OCI-LY7 (cell line): ENCODE data around the gene KRTAP5-4. TPM values are rescaled to one million over a fixed set of nuclear protein-coding genes. Genes with fewer than 3 reads are reported as not detected.
"Not testable (repeated sequence)": the region's sequence is repeated elsewhere in the genome, so short reads cannot be mapped to it uniquely, and the experiment has no call there.

Experiments
- BruUV-seq: library from RNA; stranded (reverse); fragments of 400-500 nt; replicated peaks from 2 replicates; lab custom pipeline; 2021; lab: Mats Ljungman, UMichigan
- CTCF ChIA-PET: fragments of 300-600 bp; sonication (Branson Sonifier 250); formaldehyde crosslinking; loops from one replicate; lab custom pipeline; 2022; ENCODE audit warnings: antibody characterized with exemption; ENCODE audit not compliant: unreplicated experiment; lab: Charles Lee
- POLR2A ChIA-PET: fragments of 300-600 bp; sonication (Branson Sonifier 250); formaldehyde crosslinking; loops from one replicate; lab custom pipeline; 2022; ENCODE audit warnings: antibody characterized with exemption; lab: Charles Lee
- DNase-seq: peaks from one replicate; pipeline ENCODE4 v3.0.0-alpha.2; 2015; ENCODE audit warnings: low spot score
- H2AFZ ChIP-seq: fragments of 200-600 bp; sonication (generic), shearing (Covaris generic); 2 replicates; pipeline ENCODE4 v1.6.1; 2014; ENCODE audit warnings: mild to moderate bottlenecking, antibody characterized with exemption, low read length, moderate library complexity
- H3K27ac ChIP-seq: fragments of 200-600 bp; sonication (generic); 2 replicates; pipeline ENCODE4 v1.5.1; 2014; ENCODE audit warnings: mixed run types, low read depth, mild to moderate bottlenecking, moderate library complexity, low read length, inconsistent platforms; ENCODE audit not compliant: poor library complexity, severe bottlenecking
- H3K36me3 ChIP-seq: fragments of 200-600 bp; sonication (generic); 2 replicates; pipeline ENCODE4 v1.6.1; 2014; ENCODE audit warnings: mild to moderate bottlenecking, antibody characterized with exemption, low read length, moderate library complexity, mixed read lengths; ENCODE audit not compliant: insufficient read depth
- H3K4me1 ChIP-seq: fragments of 200-600 bp; sonication (generic); 2 replicates; pipeline ENCODE4 v1.5.1; 2014; ENCODE audit warnings: mild to moderate bottlenecking, low read length; ENCODE audit not compliant: insufficient read depth, poor library complexity, severe bottlenecking
- H3K4me2 ChIP-seq: fragments of 200-600 bp; sonication (generic); 2 replicates; pipeline ENCODE4 v1.6.1; 2014; ENCODE audit warnings: mild to moderate bottlenecking, low read length
- H3K4me3 ChIP-seq: fragments of 200-600 bp; sonication (generic); 2 replicates; pipeline ENCODE4 v1.5.1; 2014; ENCODE audit warnings: mild to moderate bottlenecking, low read depth, low read length; ENCODE audit not compliant: poor library complexity, severe bottlenecking
- H3K79me2 ChIP-seq: fragments of 200-600 bp; sonication (generic); 2 replicates; pipeline ENCODE4 v1.6.1; 2016; ENCODE audit warnings: low read depth, mild to moderate bottlenecking, low read length, moderate library complexity, mixed read lengths; ENCODE audit not compliant: insufficient read depth
- H3K9me2 ChIP-seq: fragments of 200-600 bp; sonication (generic); 2 replicates; pipeline ENCODE4 v1.6.1; 2016; ENCODE audit warnings: mild to moderate bottlenecking, low read length, mixed read lengths; ENCODE audit not compliant: insufficient read depth
- H3K9me3 ChIP-seq: fragments of 200-600 bp; sonication (generic); 2 replicates; pipeline ENCODE4 v1.6.1; 2014; ENCODE audit warnings: mild to moderate bottlenecking, mixed run types, low read length, mixed read lengths
- H4K20me1 ChIP-seq: fragments of 200-600 bp; sonication (generic); 2 replicates; pipeline ENCODE4 v1.6.1; 2014; ENCODE audit warnings: mild to moderate bottlenecking, antibody characterized with exemption, low read length, moderate library complexity, mixed read lengths; ENCODE audit not compliant: insufficient read depth
- EZH2phosphoT487 ChIP-seq: fragments of 200-600 bp; sonication (generic); IDR thresholded peaks from 2 replicates; pipeline ENCODE4 v1.6.1; 2018; ENCODE audit warnings: low read depth, borderline replicate concordance, mild to moderate bottlenecking, mixed run types, antibody characterized with exemption, low read length, moderate library complexity, mixed read lengths
- intact Hi-C: fragments of 100-400 bp; cut with micrococcal nuclease; formaldehyde crosslinking; loops from one replicate; pipeline ENCODE4 v1.10.0; 2022; ENCODE audit not compliant: unreplicated experiment
- total RNA-seq, 2 experiments: library from RNA; depleted of rRNA in 1 of 2; stranded (reverse); fragments of >200 nt in 1 of 2; shearing (Covaris generic) in 1 of 2; gene quantifications; 2 replicates each; pipeline ENCODE4 v1.2.3, GENCODE V29; 2014 to 2022
- TF ChIP-seq, protein P1 (sequence below): fragments of 200-600 bp; sonication (generic); conservative IDR thresholded peaks from 2 replicates; pipeline ENCODE4 v1.5.1; 2014; ENCODE audit warnings: mild to moderate bottlenecking, antibody characterized with exemption, low read length, moderate library complexity, mixed read lengths

KRTAP5-4 gene
- total RNA-seq, 2 experiments from 2014 or later: not detected

DNA sequence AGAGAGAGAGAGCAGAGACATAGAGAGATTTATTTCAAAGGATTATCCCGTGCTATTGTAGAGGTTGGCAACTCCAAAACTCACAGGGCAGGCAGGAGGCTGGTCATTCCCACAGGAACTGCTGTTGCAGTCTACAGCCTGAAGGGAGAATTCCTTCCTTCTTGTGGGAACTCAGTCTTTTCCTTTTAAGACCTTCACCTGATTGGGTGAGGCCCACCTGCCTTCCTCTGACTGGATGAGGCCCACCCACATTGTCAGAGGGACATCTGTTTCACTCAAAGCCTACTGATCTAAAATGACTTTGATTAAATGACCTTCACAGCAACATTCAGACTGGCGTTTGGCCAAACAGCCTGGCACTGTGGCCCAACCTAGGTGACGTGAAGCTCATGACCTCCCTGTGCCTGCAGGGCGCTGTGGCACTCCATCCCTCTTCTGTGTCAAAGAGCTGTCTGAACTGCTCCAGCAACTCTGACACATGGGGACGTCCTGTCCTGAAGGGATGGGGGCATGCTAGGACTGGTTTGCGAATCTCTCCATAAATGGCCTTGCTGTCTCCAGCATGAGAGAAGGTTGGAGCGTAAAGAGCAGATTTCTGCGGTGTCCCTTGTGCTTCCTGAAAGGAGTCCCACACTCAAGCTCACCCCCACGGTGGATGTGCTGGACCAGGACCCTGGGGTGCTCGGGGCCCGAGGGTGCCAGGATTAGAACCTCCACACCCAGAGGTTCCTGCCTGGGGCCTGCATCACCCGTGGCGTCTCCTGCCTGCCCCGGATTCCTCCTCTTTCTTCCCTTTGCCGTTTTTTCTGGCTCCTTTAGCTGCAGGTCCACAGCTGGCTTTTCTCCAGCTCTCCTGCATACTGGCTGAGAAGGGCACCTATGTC lies 28.3 kb upstream of the KRTAP5-4 start:
- intact Hi-C loops: loop anchor here (5.0 to 10.0 kb wide), 2 partner anchors 42 to 505 kb away; no protein-coding TSS in a partner anchor
- no peak overlapping the region for H3K4me2 ChIP-seq
- no peak for TF ChIP-seq EZH2phosphoT487
- TF ChIP-seq, protein P1, sequence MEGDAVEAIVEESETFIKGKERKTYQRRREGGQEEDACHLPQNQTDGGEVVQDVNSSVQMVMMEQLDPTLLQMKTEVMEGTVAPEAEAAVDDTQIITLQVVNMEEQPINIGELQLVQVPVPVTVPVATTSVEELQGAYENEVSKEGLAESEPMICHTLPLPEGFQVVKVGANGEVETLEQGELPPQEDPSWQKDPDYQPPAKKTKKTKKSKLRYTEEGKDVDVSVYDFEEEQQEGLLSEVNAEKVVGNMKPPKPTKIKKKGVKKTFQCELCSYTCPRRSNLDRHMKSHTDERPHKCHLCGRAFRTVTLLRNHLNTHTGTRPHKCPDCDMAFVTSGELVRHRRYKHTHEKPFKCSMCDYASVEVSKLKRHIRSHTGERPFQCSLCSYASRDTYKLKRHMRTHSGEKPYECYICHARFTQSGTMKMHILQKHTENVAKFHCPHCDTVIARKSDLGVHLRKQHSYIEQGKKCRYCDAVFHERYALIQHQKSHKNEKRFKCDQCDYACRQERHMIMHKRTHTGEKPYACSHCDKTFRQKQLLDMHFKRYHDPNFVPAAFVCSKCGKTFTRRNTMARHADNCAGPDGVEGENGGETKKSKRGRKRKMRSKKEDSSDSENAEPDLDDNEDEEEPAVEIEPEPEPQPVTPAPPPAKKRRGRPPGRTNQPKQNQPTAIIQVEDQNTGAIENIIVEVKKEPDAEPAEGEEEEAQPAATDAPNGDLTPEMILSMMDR: no peak
- H3K79me2 ChIP-seq: no peaks in the 10 kb centered on the region
- no peaks in the 10 kb centered on the region for H3K36me3 ChIP-seq
- no peak overlapping the region for H3K4me3 ChIP-seq
- CTCF ChIA-PET: no interaction called here
- H3K27ac ChIP-seq: no peak overlapping the region
- no peaks in the 10 kb centered on the region for H3K4me1 ChIP-seq
- BruUV-seq: no TSS peak
- no peak for DNase-seq
- H2AFZ ChIP-seq: no peak overlapping the region
- H4K20me1 ChIP-seq: no peaks in the 10 kb centered on the region
- H3K9me3 ChIP-seq: no peaks in the 10 kb centered on the region
- H3K9me2 ChIP-seq: no peaks in the 10 kb centered on the region
- POLR2A ChIA-PET: no interaction called here

DNA sequence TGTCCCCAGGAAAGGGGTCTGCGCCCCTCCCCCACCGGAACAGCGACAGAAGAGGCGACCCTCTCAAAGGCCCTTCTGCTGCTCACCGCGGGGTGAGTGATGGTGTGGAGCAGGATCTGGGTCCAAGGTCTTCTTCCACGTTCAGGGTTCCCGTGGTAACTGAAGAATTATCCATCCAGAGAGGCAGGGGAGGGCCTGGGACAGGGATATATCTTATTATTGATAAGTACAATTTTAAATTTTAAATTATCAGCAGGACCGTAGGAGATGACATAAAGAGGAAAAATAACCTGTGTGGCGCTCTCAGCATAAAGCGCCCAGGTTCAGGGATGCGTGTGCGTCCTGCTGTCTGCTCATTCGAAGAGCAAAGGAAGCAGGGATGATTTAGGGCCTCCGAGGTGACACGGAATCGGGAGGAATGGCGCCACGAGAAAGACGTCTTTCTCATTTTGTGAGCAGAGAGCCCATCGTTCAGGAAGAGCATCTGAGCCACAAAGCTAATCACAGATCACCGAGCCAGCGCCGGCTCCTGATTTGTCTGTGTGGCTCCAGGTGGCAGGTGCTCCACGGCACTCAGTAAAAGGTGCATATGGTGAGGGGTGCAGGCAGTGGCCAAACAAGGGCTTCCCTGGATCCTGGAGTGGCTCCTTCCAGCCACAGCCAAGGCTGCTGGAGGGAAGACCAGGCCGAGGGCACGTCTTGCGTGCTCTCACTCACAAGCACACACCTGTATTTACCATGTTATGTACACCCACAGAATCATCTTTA lies 26.9 kb upstream of the KRTAP5-4 start:
- H3K36me3 ChIP-seq: no peaks in the 10 kb centered on the region
- H2AFZ ChIP-seq: no peak overlapping the region
- no peaks in the 10 kb centered on the region for H3K9me3 ChIP-seq
- no peaks in the 10 kb centered on the region for H4K20me1 ChIP-seq
- H3K4me2 ChIP-seq: no peak overlapping the region
- no peaks in the 10 kb centered on the region for H3K9me2 ChIP-seq
- DNase-seq: no peak
- ChIA-PET POLR2A (no interaction called here), CTCF (no interaction called here)
- H3K4me1 ChIP-seq: no peaks in the 10 kb centered on the region
- intact Hi-C loops: no loop called here
- H3K4me3 ChIP-seq: no peak overlapping the region
- H3K79me2 ChIP-seq: no peaks in the 10 kb centered on the region
- no TSS peak for BruUV-seq
- TF ChIP-seq EZH2phosphoT487: no peak
- H3K27ac ChIP-seq: no peak overlapping the region

- DNase-seq: no peak
- no peak overlapping the region for H3K4me2 ChIP-seq
- TF ChIP-seq, protein P1: no peak
- TF ChIP-seq EZH2phosphoT487: no peak
- no peak overlapping the region for H2AFZ ChIP-seq
- no peaks in the 10 kb centered on the region for H3K9me2 ChIP-seq
- intact Hi-C loops: no loop called here
- H3K79me2 ChIP-seq: no peaks in the 10 kb centered on the region
- ChIA-PET CTCF (no interaction called here), POLR2A (interaction anchor here (0.6 kb wide), 1 partner anchor 737 kb away, joined by 4 read pairs; no protein-coding TSS in a partner anchor)
- H3K36me3 ChIP-seq: no peaks in the 10 kb centered on the region
- no TSS peak for BruUV-seq
- no peak overlapping the region for H3K27ac ChIP-seq
- no peaks in the 10 kb centered on the region for H3K9me3 ChIP-seq
- H3K4me3 ChIP-seq: no peak overlapping the region
- H3K4me1 ChIP-seq: no peaks in the 10 kb centered on the region
- no peaks in the 10 kb centered on the region for H4K20me1 ChIP-seq
Observed at GRCh38 chr11:1647901-1648652, 26.1 kb upstream of the KRTAP5-4 start.

DNA sequence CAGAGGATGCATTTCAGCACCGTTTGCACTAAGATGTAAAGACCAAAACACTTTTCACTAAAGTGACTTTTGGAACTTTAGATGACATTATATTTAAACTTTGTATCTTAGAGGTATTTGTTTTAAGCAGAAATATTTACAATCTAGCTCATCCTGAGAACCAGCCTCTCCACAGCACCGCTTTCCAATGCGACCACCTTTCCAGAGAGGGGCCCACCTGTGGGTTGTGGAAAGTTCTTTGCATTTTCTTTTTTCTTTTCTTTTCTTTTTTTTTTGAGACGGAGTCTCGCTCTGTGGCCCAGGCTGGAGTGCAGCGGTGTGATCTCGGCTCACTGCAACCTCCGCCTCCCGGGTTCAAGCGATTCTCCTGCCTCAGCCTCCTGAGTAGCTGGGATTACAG lies 24.6 kb upstream of the KRTAP5-4 start:
- H3K4me1 ChIP-seq, H3K4me3 ChIP-seq, DNase-seq, H4K20me1 ChIP-seq, BruUV-seq, H3K9me2 ChIP-seq, H3K79me2 ChIP-seq, H2AFZ ChIP-seq, H3K4me2 ChIP-seq, H3K9me3 ChIP-seq, H3K27ac ChIP-seq, intact Hi-C loops, H3K36me3 ChIP-seq: not testable (repeated sequence)
- CTCF ChIA-PET: interaction anchor here (0.6 kb wide), 1 partner anchor 846 kb away, joined by 3 read pairs; no protein-coding TSS in a partner anchor
- POLR2A ChIA-PET: interaction anchor here (0.6 kb wide), 1 partner anchor 9 kb away, joined by 3 read pairs; no protein-coding TSS in a partner anchor
